SJCRH30 (cell line): Measurements from ENCODE around the gene SLC6A9. TPM values are rescaled to one million over a fixed set of nuclear protein-coding genes. Genes with fewer than 3 reads are reported as not detected.

Experiments used
- DNase-seq, 2 experiments: peaks; one replicate each; pipeline ENCODE4 v3.0.0-alpha.2; 2015 to 2020
- H3K27ac ChIP-seq: fragments of 250-450 bp; sonication (Bioruptor Pico); 2 replicates; pipeline ENCODE4 v1.5.1; 2020; ENCODE audit warnings: mild to moderate bottlenecking, moderate library complexity
- H3K27me3 ChIP-seq: fragments of 250-450 bp; sonication (Bioruptor Pico); 2 replicates; pipeline ENCODE4 v1.5.1; 2020; ENCODE audit warnings: mild to moderate bottlenecking, moderate library complexity
- H3K36me3 ChIP-seq: fragments of 250-450 bp; sonication (Bioruptor Pico); 2 replicates; pipeline ENCODE4 v1.5.1; 2020; ENCODE audit warnings: mild to moderate bottlenecking, moderate library complexity
- H3K4me1 ChIP-seq: fragments of 250-450 bp; sonication (Bioruptor Pico); 2 replicates; pipeline ENCODE4 v1.5.1; 2020; ENCODE audit warnings: mild to moderate bottlenecking, moderate library complexity
- H3K4me3 ChIP-seq: fragments of 250-450 bp; sonication (Bioruptor Pico); 2 replicates; pipeline ENCODE4 v1.5.1; 2020; ENCODE audit warnings: mild to moderate bottlenecking, moderate library complexity
- H3K9me3 ChIP-seq: fragments of 250-450 bp; sonication (Bioruptor Pico); replicated peaks from 2 replicates; pipeline ENCODE4 v1.5.1; 2020; ENCODE audit warnings: mild to moderate bottlenecking, moderate library complexity
- total RNA-seq: library from RNA; depleted of rRNA; stranded (reverse); fragments of >200 nt; shearing (Covaris generic); gene quantifications from 2 replicates; pipeline ENCODE4 v1.2.3, GENCODE V29; 2014

SLC6A9 gene
- total RNA-seq, 1 experiment from 2014 or later = 0.51 TPM

DNA sequence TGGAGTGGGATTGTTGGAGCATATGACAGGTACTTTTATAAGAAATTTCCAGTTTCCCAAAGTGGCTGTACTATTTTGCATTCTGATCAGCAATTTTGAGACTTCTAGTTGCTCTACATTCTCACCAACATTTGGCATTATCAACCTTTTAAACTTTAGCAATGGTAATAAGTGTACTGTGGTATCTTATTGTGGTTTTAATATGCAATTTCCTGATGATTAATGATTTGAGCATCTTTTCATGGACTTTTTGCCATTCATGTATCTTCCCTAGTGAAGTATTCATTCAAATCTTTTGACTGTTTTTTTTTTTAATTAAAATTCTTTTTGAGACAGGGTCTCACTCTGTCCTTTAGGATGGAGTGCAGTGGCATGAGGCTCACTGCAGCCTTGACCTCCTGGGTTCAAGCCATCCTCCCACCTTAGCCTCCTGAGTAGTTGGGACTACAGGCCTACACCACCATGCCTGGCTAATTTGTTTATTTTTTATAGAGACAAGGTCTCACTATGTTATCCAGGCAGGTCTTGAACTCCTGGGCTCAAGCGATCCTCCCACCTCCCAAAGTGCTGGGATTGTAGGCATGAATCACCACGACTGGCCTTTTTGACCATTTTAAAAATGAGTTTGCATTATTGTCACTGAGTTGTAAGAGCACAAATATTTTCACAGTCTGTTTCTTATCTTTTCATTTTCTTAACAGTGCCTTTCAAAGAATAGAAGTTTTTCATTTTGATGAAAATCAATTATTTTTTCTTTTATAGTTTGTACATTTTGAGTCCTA is 7.8 kb upstream of the SLC6A9 start:
- no peak overlapping the region for H3K4me3 ChIP-seq
- peaks cover 22% of the 10 kb centered on the region for H3K4me1 ChIP-seq
- no peaks in the 10 kb centered on the region for H3K36me3 ChIP-seq
- H3K27me3 ChIP-seq = no peaks in the 10 kb centered on the region
- H3K9me3 ChIP-seq = no peaks in the 10 kb centered on the region
- H3K27ac ChIP-seq = no peak overlapping the region
- no peak for DNase-seq

GRCh38 chr1:44037154-44037553 is 5.9 kb upstream of the SLC6A9 start:
- Histone ChIP-seq H3K4me3 (no peak overlapping the region), H3K4me1 (peaks cover 22% of the 10 kb centered on the region), H3K36me3 (no peaks in the 10 kb centered on the region), H3K27ac (no peak overlapping the region), H3K27me3 (no peaks in the 10 kb centered on the region), H3K9me3 (no peaks in the 10 kb centered on the region)
- no peak for DNase-seq

- peaks cover 27% of the 10 kb centered on the region for H3K4me1 ChIP-seq
- H3K4me3 ChIP-seq = no peak overlapping the region
- H3K27ac ChIP-seq = peak overlapping the region; percentile 13; the same call in 1 of the 2 replicates
- no peaks in the 10 kb centered on the region for H3K9me3 ChIP-seq
- peak; percentile 77 to 90 for DNase-seq
- no peaks in the 10 kb centered on the region for H3K36me3 ChIP-seq
- no peaks in the 10 kb centered on the region for H3K27me3 ChIP-seq
Observed at GRCh38 chr1:44036409-44037139, 5.3 kb upstream of the SLC6A9 start.

DNA sequence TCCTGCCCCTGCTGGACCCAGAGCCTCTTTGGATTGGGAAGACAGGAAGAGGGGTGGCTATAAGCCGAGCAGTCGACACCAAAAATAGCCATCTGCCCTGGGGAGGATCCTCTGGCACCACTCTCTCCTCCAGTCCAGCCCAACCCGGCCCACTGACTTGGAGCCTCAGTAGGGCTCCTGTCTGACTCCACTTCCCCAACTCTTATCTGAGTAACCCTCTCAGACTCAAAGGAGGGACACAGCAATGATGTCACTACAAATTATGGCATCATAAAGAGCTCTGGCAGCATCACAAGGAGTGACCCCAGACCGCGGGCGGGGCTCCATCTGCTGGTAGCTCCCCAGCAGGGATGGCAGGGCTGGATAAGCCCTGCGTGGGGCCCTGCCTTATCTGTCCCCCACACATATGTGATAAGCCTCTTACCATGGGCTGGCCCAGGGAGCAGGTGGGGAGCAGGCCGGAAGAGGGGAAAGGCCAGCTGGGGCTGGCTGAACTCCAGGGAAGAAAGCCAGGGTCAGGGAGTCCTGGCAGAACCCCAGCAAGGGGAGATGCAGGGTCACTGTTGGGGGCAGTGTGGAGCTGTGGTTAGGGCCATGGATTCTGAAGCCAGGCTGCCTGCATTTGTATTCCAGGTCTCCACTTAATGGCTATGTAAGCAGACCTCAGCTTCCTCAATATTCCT is 4.6 kb upstream of the SLC6A9 start:
- no peaks in the 10 kb centered on the region for H3K36me3 ChIP-seq
- H3K27ac ChIP-seq = no peak overlapping the region; the same call in 1 of the 2 replicates
- no peak overlapping the region for H3K4me3 ChIP-seq
- H3K27me3 ChIP-seq = no peaks in the 10 kb centered on the region
- peaks cover 28% of the 10 kb centered on the region for H3K4me1 ChIP-seq
- no peaks in the 10 kb centered on the region for H3K9me3 ChIP-seq
- peak; percentile 81 to 84 for DNase-seq

- no peaks in the 10 kb centered on the region for H3K9me3 ChIP-seq
- H3K4me1 ChIP-seq = peaks cover 28% of the 10 kb centered on the region
- no peaks in the 10 kb centered on the region for H3K27me3 ChIP-seq
- H3K4me3 ChIP-seq = no peak overlapping the region
- H3K36me3 ChIP-seq = no peaks in the 10 kb centered on the region
- H3K27ac ChIP-seq = no peak overlapping the region
- no peak for DNase-seq
Observed at GRCh38 chr1:44034976-44035716, 3.9 kb upstream of the SLC6A9 start.

DNA sequence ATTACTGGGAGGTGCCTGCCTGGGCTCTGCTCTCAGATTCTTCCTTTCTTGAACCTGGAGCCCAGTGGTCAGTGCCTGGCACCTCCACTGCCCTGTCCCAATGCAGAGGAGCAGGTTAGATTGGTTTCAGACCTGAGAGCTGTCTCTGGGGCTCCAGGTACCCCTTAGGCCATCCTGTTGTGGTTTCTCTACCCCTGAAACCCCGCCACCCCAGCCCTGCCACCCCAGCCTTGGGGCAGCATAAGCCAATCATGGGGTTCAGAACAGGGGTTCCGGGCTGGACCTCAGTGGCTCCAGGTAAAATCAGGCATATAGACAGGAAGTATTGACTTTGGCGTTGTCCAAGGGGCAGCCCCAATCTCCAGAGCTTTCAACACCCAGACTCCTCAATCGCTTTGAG is 3.2 kb upstream of the SLC6A9 start:
- DNase-seq = no peak
- H3K9me3 ChIP-seq = no peaks in the 10 kb centered on the region
- H3K27me3 ChIP-seq = no peaks in the 10 kb centered on the region
- no peak overlapping the region for H3K4me3 ChIP-seq
- peaks cover 31% of the 10 kb centered on the region for H3K4me1 ChIP-seq
- H3K36me3 ChIP-seq = no peaks in the 10 kb centered on the region
- H3K27ac ChIP-seq = no peak overlapping the region

GRCh38 chr1:44033756-44034155 is 2.5 kb upstream of the SLC6A9 start:
- H3K9me3 ChIP-seq = no peaks in the 10 kb centered on the region
- DNase-seq = no peak
- H3K4me3 ChIP-seq = no peak overlapping the region
- no peak overlapping the region for H3K27ac ChIP-seq
- no peaks in the 10 kb centered on the region for H3K36me3 ChIP-seq
- peaks cover 33% of the 10 kb centered on the region for H3K4me1 ChIP-seq
- no peaks in the 10 kb centered on the region for H3K27me3 ChIP-seq

GRCh38 chr1:44033041-44033575 is 1.8 kb upstream of the SLC6A9 start:
- Histone ChIP-seq H3K27ac (no peak overlapping the region), H3K4me3 (no peak overlapping the region), H3K4me1 (peaks cover 33% of the 10 kb centered on the region), H3K27me3 (no peaks in the 10 kb centered on the region), H3K36me3 (no peaks in the 10 kb centered on the region), H3K9me3 (no peaks in the 10 kb centered on the region)
- no peak for DNase-seq

DNA sequence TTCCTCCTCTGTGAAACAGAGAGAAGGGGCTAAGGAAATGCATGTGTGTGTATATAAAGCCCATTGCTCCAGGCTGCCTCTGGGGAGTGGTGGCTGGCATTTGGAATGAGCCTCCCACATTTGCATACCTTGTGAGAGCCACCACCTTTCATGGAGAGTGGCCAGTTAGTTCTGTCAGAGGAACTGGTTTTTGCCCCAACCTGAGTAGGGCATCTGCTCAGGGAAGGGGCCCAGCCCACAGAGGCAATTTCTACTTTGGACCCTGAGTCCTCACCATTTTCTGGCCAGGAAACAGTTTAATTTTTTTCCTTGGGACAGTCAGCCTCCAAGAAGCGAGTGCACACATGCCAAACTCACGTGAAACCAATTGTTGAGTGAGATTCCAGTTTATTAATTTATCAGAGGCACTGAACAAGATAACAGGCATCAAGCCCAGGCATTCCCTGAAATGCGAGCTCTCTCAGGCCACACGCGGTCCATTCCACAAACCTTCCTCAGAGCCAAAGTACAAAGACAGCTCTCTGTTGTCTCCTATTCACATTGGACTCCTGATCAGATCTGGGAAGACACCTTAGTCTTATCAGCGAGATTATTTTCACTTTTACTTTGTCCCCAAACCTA is 1.0 kb upstream of the SLC6A9 start:
- Histone ChIP-seq H3K9me3 (no peaks in the 10 kb centered on the region), H3K27ac (no peak overlapping the region), H3K27me3 (no peaks in the 10 kb centered on the region), H3K4me1 (peaks cover 33% of the 10 kb centered on the region), H3K4me3 (no peak overlapping the region), H3K36me3 (no peaks in the 10 kb centered on the region)
- no peak for DNase-seq

DNA sequence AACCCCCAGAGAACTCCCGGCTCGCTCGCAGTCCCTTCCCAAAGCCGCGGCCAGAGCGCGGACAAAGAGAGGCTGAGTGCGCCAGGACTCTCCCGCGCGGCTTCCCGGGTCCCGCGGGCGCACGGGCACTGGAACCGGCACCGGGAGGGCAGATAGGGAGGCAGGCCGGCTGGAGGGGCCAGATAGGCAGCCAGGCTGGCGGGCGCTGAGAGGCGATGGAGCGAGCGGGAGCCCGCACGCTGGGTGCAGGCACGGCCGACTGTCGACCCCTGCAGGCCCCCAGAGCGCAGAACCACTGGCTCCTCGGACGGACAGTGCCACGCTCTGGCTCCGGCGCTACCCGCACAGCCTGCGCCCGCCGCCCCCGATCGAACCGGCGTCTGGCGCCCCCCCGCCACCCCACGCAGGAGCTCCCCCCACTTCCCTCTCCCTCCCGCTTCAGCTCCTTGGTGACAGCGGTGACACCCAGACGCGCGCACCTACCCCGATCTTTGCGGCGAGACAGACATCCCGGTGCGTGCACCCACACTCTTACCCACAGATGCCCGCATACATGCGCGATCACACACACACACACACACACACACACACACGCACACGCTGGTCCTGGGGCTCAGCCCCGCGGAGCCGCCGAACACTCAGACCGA is 534 bp downstream of the SLC6A9 start:
- peak; percentile 67 to 69 for DNase-seq
- H3K36me3 ChIP-seq = no peaks in the 10 kb centered on the region
- peaks cover 19% of the 10 kb centered on the region for H3K4me1 ChIP-seq
- peak overlapping the region; percentile 80 for H3K4me3 ChIP-seq
- no peaks in the 10 kb centered on the region for H3K9me3 ChIP-seq
- no peak overlapping the region for H3K27ac ChIP-seq
- H3K27me3 ChIP-seq = no peaks in the 10 kb centered on the region

DNA sequence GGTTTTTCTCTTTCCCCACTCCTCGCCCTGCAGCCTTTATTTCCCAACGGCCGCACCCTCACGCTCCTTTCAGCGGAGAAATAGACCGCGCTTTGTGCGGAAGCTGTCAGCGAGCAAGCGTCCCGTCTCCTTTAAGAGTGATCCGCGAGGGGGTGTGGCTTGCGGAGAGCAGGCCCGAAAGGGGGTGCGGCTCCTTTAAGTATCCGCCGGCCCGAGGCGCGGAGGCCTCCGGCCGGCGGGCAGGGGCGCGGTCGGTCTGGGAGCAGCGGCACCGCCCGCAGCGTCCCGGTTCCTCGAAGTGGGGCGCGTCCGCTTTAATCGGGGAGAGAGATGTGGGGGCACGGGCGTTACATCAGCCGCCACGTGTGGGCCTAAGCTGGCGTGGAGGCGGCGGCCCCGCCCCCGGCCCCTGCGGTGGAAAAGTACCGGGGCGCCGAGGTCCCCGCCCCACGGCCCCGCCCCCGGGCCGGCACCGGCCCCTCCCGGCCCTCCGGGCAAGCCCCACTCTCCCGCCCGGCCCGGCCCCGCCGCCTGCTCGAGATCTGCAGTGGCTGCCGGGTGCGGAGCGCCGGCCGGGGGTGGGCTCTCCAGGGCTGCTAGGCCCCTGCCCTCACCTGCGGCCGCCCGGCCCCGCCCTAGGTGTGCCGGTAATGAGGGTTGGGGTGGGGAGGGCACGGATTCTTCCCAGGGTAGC is 1.2 kb downstream of the SLC6A9 start:
- peak; percentile 88 to 90 for DNase-seq
- Histone ChIP-seq H3K9me3 (no peaks in the 10 kb centered on the region), H3K4me3 (peak overlapping the region; percentile 80), H3K27me3 (no peaks in the 10 kb centered on the region), H3K4me1 (peaks cover 12% of the 10 kb centered on the region), H3K27ac (peak overlapping the region; percentile 51; the same call in 1 of the 2 replicates), H3K36me3 (no peaks in the 10 kb centered on the region)

- H3K4me3 ChIP-seq = peak overlapping the region; percentile 80
- no peaks in the 10 kb centered on the region for H3K9me3 ChIP-seq
- no peaks in the 10 kb centered on the region for H3K27me3 ChIP-seq
- DNase-seq = no peak
- H3K36me3 ChIP-seq = no peaks in the 10 kb centered on the region
- peaks cover 11% of the 10 kb centered on the region; the same call in 1 of the 2 replicates for H3K4me1 ChIP-seq
- H3K27ac ChIP-seq = no peak overlapping the region; the same call in 1 of the 2 replicates
Observed at GRCh38 chr1:44029260-44029910, 1.9 kb downstream of the SLC6A9 start.

DNA sequence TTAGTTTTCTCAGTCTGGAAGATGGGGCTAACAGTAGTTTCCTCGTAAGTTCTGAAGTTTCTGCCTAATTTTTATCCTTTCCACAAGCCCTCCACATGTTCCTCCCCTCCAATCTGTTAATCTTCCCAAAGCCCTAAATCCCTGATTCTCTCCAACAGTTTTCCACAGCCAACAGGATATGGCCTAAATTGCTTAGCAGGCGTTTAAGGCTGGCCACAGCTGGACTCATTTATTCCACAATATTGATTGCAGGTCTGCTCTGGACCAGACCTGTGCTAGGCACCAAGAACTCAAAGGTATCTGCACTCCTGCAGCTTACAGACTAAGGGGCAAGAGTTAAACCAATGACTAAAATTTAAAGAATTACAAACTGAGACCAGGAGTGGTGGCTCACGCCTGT is 3.9 kb downstream of the SLC6A9 start:
- Histone ChIP-seq H3K27me3 (no peaks in the 10 kb centered on the region), H3K4me1 (peaks cover 11% of the 10 kb centered on the region; the same call in 1 of the 2 replicates), H3K4me3 (no peak overlapping the region), H3K9me3 (no peaks in the 10 kb centered on the region), H3K36me3 (no peaks in the 10 kb centered on the region), H3K27ac (no peak overlapping the region)
- DNase-seq = no peak
